Vagina (tissue), 2 donors: ENCODE measurements around the gene ABCA2. TPM values are rescaled to one million over a fixed set of nuclear protein-coding genes. Genes with fewer than 3 reads are reported as not detected.
A peak's percentile ranks its signal among the peaks of the same experiment; 100 is the strongest.

Experiments used
- DNase-seq, 2 donors: peaks; one replicate each; pipeline ENCODE4 v3.0.0-alpha.2; 2017; ENCODE audit errors: extremely low spot score in 2 of 2
- H3K27ac ChIP-seq: fragments of 200-600 bp; sonication (generic); one replicate; pipeline ENCODE4 v1.5.1; 2019
- H3K27me3 ChIP-seq: fragments of 200-600 bp; sonication (generic); one replicate; pipeline ENCODE4 v1.5.1; 2019
- H3K36me3 ChIP-seq, 2 donors: fragments of 200-600 bp; sonication (generic); one replicate each; pipeline ENCODE4 v1.5.1; 2017 to 2019
- H3K4me1 ChIP-seq: fragments of 200-600 bp; sonication (generic); one replicate; pipeline ENCODE4 v1.5.1; 2019
- H3K4me3 ChIP-seq, 2 donors: fragments of 200-600 bp; sonication (generic); 1 replicate in 1 of 2; 2 replicates in 1 of 2; pipeline ENCODE4 v1.5.1; 2016 to 2019
- H3K9me3 ChIP-seq: fragments of 200-600 bp; sonication (generic); one replicate; pipeline ENCODE4 v1.5.1; 2019
- CTCF ChIP-seq, 3 experiments: fragments of 450-650 bp in 2 of 3; fragments of 200-600 bp in 1 of 3; sonication (generic) in 1 of 3; IDR thresholded peaks; one replicate each; pipeline ENCODE4 v1.5.1; 2017 to 2019; ENCODE audit warnings: antibody characterized with exemption in 3 of 3, mild to moderate bottlenecking in 2 of 3, moderate library complexity in 2 of 3
- POLR2A ChIP-seq, 2 donors: fragments of 450-650 bp; IDR thresholded peaks; one replicate each; pipeline ENCODE4 v1.6.1; 2017; ENCODE audit warnings: antibody characterized with exemption in 2 of 2, mild to moderate bottlenecking in 2 of 2, moderate library complexity in 2 of 2
- POLR2AphosphoS5 ChIP-seq, 2 donors: sonication (generic); formaldehyde crosslinking; IDR thresholded peaks; one replicate each; pipeline ENCODE4 v1.9.0; 2017; ENCODE audit warnings: antibody characterized with exemption in 2 of 2, mild to moderate bottlenecking in 2 of 2, low read depth in 1 of 2; ENCODE audit not compliant: insufficient read depth in 1 of 2
- intact Hi-C: fragments of 100-400 bp; cut with DNase I; formaldehyde crosslinking; loops from one replicate; pipeline ENCODE4 v1.15.1; 2023
- total RNA-seq: library from RNA; depleted of rRNA; stranded (reverse); fragments of >200 nt; gene quantifications from one replicate; pipeline ENCODE4 v1.2.3, GENCODE V29; 2016

Gene ABCA2
- total RNA-seq, 1 donor from 2014 or later, result 44.0 TPM

- H3K27ac ChIP-seq, result no peak overlapping the region
- no peak overlapping the region for H3K4me3 ChIP-seq
- no peak for DNase-seq
- H3K36me3 ChIP-seq, result no peaks in the 10 kb centered on the region
- H3K27me3 ChIP-seq, result no peaks in the 10 kb centered on the region
- intact Hi-C loops, result no loop called here
- no peaks in the 10 kb centered on the region for H3K9me3 ChIP-seq
- peaks cover 42% of the 10 kb centered on the region for H3K4me1 ChIP-seq
- no peak for TF ChIP-seq CTCF (IDR thresholded peaks at IDR 0.05)
- no peak for TF ChIP-seq POLR2A (IDR thresholded peaks at IDR 0.05)
- TF ChIP-seq POLR2AphosphoS5 (IDR thresholded peaks at IDR 0.05; ENCODE audit: insufficient read depth in 1 of 2, low read depth in 1 of 2), result no peak
These were observed 30.2 kb downstream of the ABCA2 start for GRCh38 chr9:136997830-136998234.

- Histone ChIP-seq H3K4me3 (no peak overlapping the region), H3K27ac (no peak overlapping the region), H3K9me3 (no peaks in the 10 kb centered on the region), H3K4me1 (peaks cover 47% of the 10 kb centered on the region), H3K36me3 (no peaks in the 10 kb centered on the region), H3K27me3 (no peaks in the 10 kb centered on the region)
- TF ChIP-seq CTCF (IDR thresholded peaks at IDR 0.05), result no peak
- no peak for TF ChIP-seq POLR2A (IDR thresholded peaks at IDR 0.05)
- no peak for TF ChIP-seq POLR2AphosphoS5 (IDR thresholded peaks at IDR 0.05; ENCODE audit: insufficient read depth in 1 of 2, low read depth in 1 of 2)
- no peak for DNase-seq
- intact Hi-C loops, result no loop called here
These were observed 30.7 kb downstream of the ABCA2 start for GRCh38 chr9:136997371-136997770.

- intact Hi-C loops, result no loop called here
- no peaks in the 10 kb centered on the region for H3K27me3 ChIP-seq
- TF ChIP-seq CTCF (IDR thresholded peaks at IDR 0.05) (no peak), POLR2AphosphoS5 (IDR thresholded peaks at IDR 0.05; ENCODE audit: insufficient read depth in 1 of 2, low read depth in 1 of 2) (peak in 1 of 2 donors; percentile 26)
- H3K4me3 ChIP-seq, result peak within 1 kb of the TSS; percentile 22 to 32
- peaks cover 50% of the 10 kb centered on the region for H3K4me1 ChIP-seq
- H3K36me3 ChIP-seq, result no peaks in the 10 kb centered on the region
- DNase-seq, result no peak
- no peaks in the 10 kb centered on the region for H3K9me3 ChIP-seq
- peak within 1 kb of the TSS; percentile 62 for H3K27ac ChIP-seq
These were observed 31.4 kb downstream of the ABCA2 start, which contains the start of gene CLIC3 for GRCh38 chr9:136996361-136997292. CLIC3 (minus strand) TSS chr9:136996568; CDS start chr9:136996543, 25 bp downstream.

- Histone ChIP-seq H3K4me3 (peak overlapping the region; percentile 22 to 32), H3K4me1 (peaks cover 52% of the 10 kb centered on the region), H3K36me3 (no peaks in the 10 kb centered on the region), H3K27ac (peak overlapping the region; percentile 62), H3K27me3 (no peaks in the 10 kb centered on the region), H3K9me3 (no peaks in the 10 kb centered on the region)
- no peak for DNase-seq
- intact Hi-C loops, result no loop called here
- TF ChIP-seq POLR2A (IDR thresholded peaks at IDR 0.05), result no peak
- TF ChIP-seq CTCF (IDR thresholded peaks at IDR 0.05), result no peak
- no peak for TF ChIP-seq POLR2AphosphoS5 (IDR thresholded peaks at IDR 0.05; ENCODE audit: insufficient read depth in 1 of 2, low read depth in 1 of 2)
These were observed 32.2 kb downstream of the ABCA2 start for GRCh38 chr9:136995772-136996311.

- peak overlapping the region; percentile 62 for H3K27ac ChIP-seq
- H3K4me1 ChIP-seq, result peaks cover 52% of the 10 kb centered on the region
- TF ChIP-seq POLR2A (IDR thresholded peaks at IDR 0.05), result no peak
- no peak for TF ChIP-seq CTCF (IDR thresholded peaks at IDR 0.05)
- TF ChIP-seq POLR2AphosphoS5 (IDR thresholded peaks at IDR 0.05; ENCODE audit: insufficient read depth in 1 of 2, low read depth in 1 of 2), result no peak
- H3K4me3 ChIP-seq, result peak overlapping the region; percentile 22 to 32
- no peaks in the 10 kb centered on the region for H3K9me3 ChIP-seq
- H3K36me3 ChIP-seq, result no peaks in the 10 kb centered on the region
- no peak for DNase-seq
- no peaks in the 10 kb centered on the region for H3K27me3 ChIP-seq
- intact Hi-C loops, result no loop called here
These were observed 32.7 kb downstream of the ABCA2 start for GRCh38 chr9:136995362-136995761.
